Fibroblast of the aortic adventitia (primary cell): ENCODE data around the gene MYO5A. TPM values are rescaled to one million over a fixed set of nuclear protein-coding genes. Genes with fewer than 3 reads are reported as not detected.
"Not testable (repeated sequence)": the region's sequence is repeated elsewhere in the genome, so short reads cannot be mapped to it uniquely, and the experiment has no call there.

ENCODE experiments used
- DNase-seq: peaks from one replicate; pipeline ENCODE4 v3.0.0-alpha.2; 2010; ENCODE audit warnings: low read depth
- H3K4me3 ChIP-seq: 2 replicates; pipeline ENCODE4 v1.5.1; 2011; ENCODE audit warnings: low read depth, mild to moderate bottlenecking, control low read depth, low read length, moderate library complexity
- CTCF ChIP-seq: IDR thresholded peaks from 2 replicates; pipeline ENCODE4 v1.5.1; 2011; ENCODE audit warnings: mild to moderate bottlenecking, low read length, control low read depth, inconsistent platforms; ENCODE audit not compliant: insufficient read depth
- total RNA-seq: library from RNA; depleted of rRNA; stranded (reverse); fragments of >200 nt; gene quantifications from 2 replicates; pipeline ENCODE4 v1.2.3, GENCODE V29; 2012; ENCODE audit warnings: low replicate concordance

MYO5A gene
- total RNA-seq, 1 donor = 80.3 TPM

GRCh38 chr15:52556524-52557273 is 28.0 kb upstream of the MYO5A start:
- H3K4me3 ChIP-seq = no peak overlapping the region
- DNase-seq = no peak
- no peak for TF ChIP-seq CTCF

- DNase-seq = no peak
- H3K4me3 ChIP-seq = no peak overlapping the region
- TF ChIP-seq CTCF = no peak
These were observed 23.6 kb upstream of the MYO5A start for GRCh38 chr15:52552303-52552702.

- no peak for TF ChIP-seq CTCF
These were observed 23.1 kb upstream of the MYO5A start for GRCh38 chr15:52551762-52552161.

GRCh38 chr15:52551186-52551585 is 22.5 kb upstream of the MYO5A start:
- not testable (repeated sequence) for DNase-seq, H3K4me3 ChIP-seq

More at GRCh38 chr15:52551762-52552161, 23.1 kb upstream of the MYO5A start:
- no peak overlapping the region for H3K4me3 ChIP-seq
- DNase-seq = no peak

GRCh38 chr15:52546031-52546751 is 17.5 kb upstream of the MYO5A start:
- TF ChIP-seq CTCF = no peak
- no peak for DNase-seq
- no peak overlapping the region for H3K4me3 ChIP-seq

- DNase-seq = peak; percentile 31
- TF ChIP-seq CTCF = no peak
- no peak overlapping the region for H3K4me3 ChIP-seq
These were observed 11.8 kb upstream of the MYO5A start for GRCh38 chr15:52540374-52541012.

GRCh38 chr15:52537459-52537858 is 8.8 kb upstream of the MYO5A start:
- TF ChIP-seq CTCF = no peak
- H3K4me3 ChIP-seq = no peak overlapping the region
- DNase-seq = no peak
